HEK293 (cell line): Measurements from ENCODE around the gene TAGLN.

Source experiments
- CTCF ChIA-PET: fragments of 350-600 bp; formaldehyde crosslinking; extraction: SDS; loops from one replicate; lab custom pipeline; 2021; ENCODE audit warnings: antibody characterized with exemption; lab: Yijun Ruan, JAX
- POLR2A ChIA-PET: fragments of 300-600 bp; formaldehyde crosslinking; extraction: SDS; loops from one replicate; lab custom pipeline; 2020; ENCODE audit warnings: antibody characterized with exemption, inconsistent platforms; lab: Yijun Ruan, JAX
- H3K27ac ChIP-seq: fragments of 200-500 bp; sonication (Bioruptor generic); 2 replicates; pipeline ENCODE4 v1.5.1; 2014; ENCODE audit warnings: low read depth, low read length, control low read depth, inconsistent platforms; ENCODE audit errors: extremely low read depth
- H3K36me3 ChIP-seq, 2 experiments: fragments of 200-500 bp in 1 of 2; sonication (Bioruptor generic) in 1 of 2; 1 replicate in 1 of 2; 2 replicates in 1 of 2; pipeline ENCODE4 v1.5.1; 2014 to 2017; ENCODE audit warnings: inconsistent platforms in 2 of 2, low read length in 2 of 2; ENCODE audit not compliant: control insufficient read depth in 2 of 2, insufficient read depth in 1 of 2
- H3K4me1 ChIP-seq: fragments of 200-500 bp; sonication (Bioruptor generic); 2 replicates; pipeline ENCODE4 v1.5.1; 2014; ENCODE audit warnings: mild to moderate bottlenecking, low read length, inconsistent platforms; ENCODE audit not compliant: control insufficient read depth, insufficient read depth
- H3K4me3 ChIP-seq: 2 replicates; pipeline ENCODE4 v1.5.1; 2011; ENCODE audit warnings: low read depth, mild to moderate bottlenecking, control low read depth, low read length, moderate library complexity
- H3K9me3 ChIP-seq: fragments of 200-500 bp; sonication (Bioruptor generic); 2 replicates; pipeline ENCODE4 v1.5.1; 2014; ENCODE audit warnings: low read depth, low read length, inconsistent platforms; ENCODE audit not compliant: control insufficient read depth, insufficient read depth
- EGR2 ChIP-seq: fragments of 450-650 bp; formaldehyde crosslinking; IDR thresholded peaks from 2 replicates; pipeline ENCODE4 v1.5.1; 2016; ENCODE audit warnings: low read depth, missing biosample characterization, missing genetic modification characterization
- KLF9 ChIP-seq: fragments of 450-650 bp; formaldehyde crosslinking; IDR thresholded peaks from 2 replicates; pipeline ENCODE4 v1.5.1; 2016; ENCODE audit warnings: missing biosample characterization, missing genetic modification characterization, low read depth
- MEIS1 ChIP-seq: sonication (generic); formaldehyde crosslinking; IDR thresholded peaks from 2 replicates; pipeline ENCODE4 v1.8.1; 2022; ENCODE audit warnings: missing genetic modification reagents, mild to moderate bottlenecking, borderline replicate concordance
- OSR2 ChIP-seq: fragments of 450-650 bp; formaldehyde crosslinking; IDR thresholded peaks from 2 replicates; pipeline ENCODE4 v1.5.1; 2016; ENCODE audit warnings: missing biosample characterization, missing genetic modification characterization
- TRIM28 ChIP-seq: IDR thresholded peaks from 2 replicates; pipeline ENCODE4 v1.6.1; 2011; ENCODE audit warnings: low read length, control low read depth, borderline replicate concordance
- ZBTB17 ChIP-seq: fragments of 450-650 bp; formaldehyde crosslinking; IDR thresholded peaks from 2 replicates; pipeline ENCODE4 v1.5.1; 2016; ENCODE audit warnings: missing biosample characterization, missing genetic modification characterization
- ZNF133 ChIP-seq: fragments of 450-650 bp; formaldehyde crosslinking; IDR thresholded peaks from 2 replicates; pipeline ENCODE4 v1.5.1; 2016; ENCODE audit warnings: missing biosample characterization, missing genetic modification characterization
- ZNF16 ChIP-seq: fragments of 450-650 bp; formaldehyde crosslinking; IDR thresholded peaks from 2 replicates; pipeline ENCODE4 v1.5.1; 2016; ENCODE audit warnings: low read depth, missing biosample characterization, missing genetic modification characterization
- ZNF223 ChIP-seq: fragments of 450-650 bp; formaldehyde crosslinking; IDR thresholded peaks from 2 replicates; pipeline ENCODE4 v1.5.1; 2016; ENCODE audit warnings: missing biosample characterization, missing genetic modification characterization
- ZNF560 ChIP-seq: fragments of 450-650 bp; formaldehyde crosslinking; IDR thresholded peaks from 2 replicates; pipeline ENCODE4 v1.5.1; 2017; ENCODE audit warnings: missing biosample characterization, missing genetic modification characterization, borderline replicate concordance
- ZNF624 ChIP-seq: fragments of 450-650 bp; formaldehyde crosslinking; IDR thresholded peaks from 2 replicates; pipeline ENCODE4 v1.5.1; 2017; ENCODE audit warnings: missing biosample characterization, missing genetic modification characterization
- ZNF654 ChIP-seq: fragments of 450-650 bp; formaldehyde crosslinking; IDR thresholded peaks from 2 replicates; pipeline ENCODE4 v1.5.1; 2016; ENCODE audit warnings: low read depth, missing biosample characterization, missing genetic modification characterization
- ZNF670 ChIP-seq: fragments of 450-650 bp; formaldehyde crosslinking; IDR thresholded peaks from 2 replicates; pipeline ENCODE4 v1.5.1; 2016; ENCODE audit warnings: missing biosample characterization, missing genetic modification characterization, low read depth
- ZNF776 ChIP-seq: fragments of 450-650 bp; formaldehyde crosslinking; IDR thresholded peaks from 2 replicates; pipeline ENCODE4 v1.5.0; 2017; ENCODE audit warnings: missing biosample characterization, missing genetic modification characterization, borderline replicate concordance
- ZNF843 ChIP-seq: fragments of 450-650 bp; formaldehyde crosslinking; IDR thresholded peaks from 2 replicates; pipeline ENCODE4 v1.5.1; 2016; ENCODE audit warnings: missing biosample characterization, missing genetic modification characterization
- ZSCAN23 ChIP-seq: fragments of 450-650 bp; formaldehyde crosslinking; IDR thresholded peaks from 2 replicates; pipeline ENCODE4 v1.5.1; 2016; ENCODE audit warnings: missing biosample characterization, missing genetic modification characterization
- ZXDB ChIP-seq: fragments of 450-650 bp; formaldehyde crosslinking; IDR thresholded peaks from 2 replicates; pipeline ENCODE4 v1.5.1; 2016; ENCODE audit warnings: missing biosample characterization, missing genetic modification characterization
- TF ChIP-seq, protein P1 (sequence below): fragments of 450-650 bp; IDR thresholded peaks from 2 replicates; pipeline ENCODE4 v1.5.1; 2018; ENCODE audit warnings: missing biosample characterization, missing genetic modification characterization

TAGLN gene

DNA sequence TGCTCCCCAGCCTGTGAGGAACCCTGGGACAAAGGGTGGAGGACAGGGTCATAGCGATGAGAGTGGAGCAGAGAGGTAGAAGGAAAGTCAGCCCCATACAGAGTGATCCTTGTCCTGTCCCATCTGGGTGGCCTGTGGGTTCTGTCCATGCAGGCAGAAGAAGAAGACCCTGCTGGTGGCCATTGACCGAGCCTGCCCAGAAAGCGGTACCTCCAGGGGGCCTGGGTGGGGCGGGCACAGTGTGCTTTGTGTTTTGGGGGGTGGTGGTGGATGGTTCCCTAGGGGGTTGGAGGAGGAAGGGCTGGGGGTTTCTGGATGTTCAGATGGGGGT is 12.8 kb upstream of the TAGLN start (continued):
- TF ChIP-seq ZNF843 (tag by site-specific recombination), result no peak
- TF ChIP-seq ZSCAN23 (tag by site-specific recombination), result no peak

DNA sequence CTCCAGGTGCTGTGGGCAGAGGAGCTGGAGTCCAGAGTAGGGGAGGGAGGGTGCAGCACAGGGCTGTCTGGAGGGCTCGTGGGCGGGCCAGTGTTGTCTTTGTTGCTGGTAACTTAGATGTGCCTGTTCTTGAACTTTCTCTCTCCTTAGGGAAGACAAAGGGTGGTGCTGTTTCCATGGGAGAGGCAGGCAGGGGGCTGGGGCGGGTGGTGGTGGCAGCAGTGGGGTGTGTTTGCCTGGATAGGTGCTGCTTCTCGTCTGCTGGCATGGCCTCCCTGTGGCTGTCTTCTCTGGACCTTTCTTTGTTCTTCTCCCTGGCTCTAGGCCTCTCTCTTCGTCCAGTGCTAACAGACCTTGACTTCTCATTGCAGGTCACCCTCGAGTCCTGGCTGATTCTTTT is 12.2 kb upstream of the TAGLN start:
- no peaks in the 10 kb centered on the region for H3K9me3 ChIP-seq
- TF ChIP-seq ZXDB (tag by site-specific recombination), result no peak
- TF ChIP-seq ZBTB17 (tag by site-specific recombination), result no peak
- TF ChIP-seq EGR2 (tag by site-specific recombination), result 0 out of 2 replicates have a peak, but pooled peaks have one; percentile 22
- H3K4me1 ChIP-seq, result no peaks in the 10 kb centered on the region
- CTCF ChIA-PET, result no interaction called here
- no peak overlapping the region for H3K4me3 ChIP-seq
- POLR2A ChIA-PET, result interaction anchor here (1.0 kb wide), 1 partner anchor 8 kb away, joined by 3 read pairs; the partner anchor contains the start of gene SIDT2
- peaks cover 0 to 79% of the 10 kb centered on the region in 2 experiments; a peak in 1 of 3 replicates for H3K36me3 ChIP-seq
- no peak overlapping the region for H3K27ac ChIP-seq

GRCh38 chr11:117187428-117187798 is 11.8 kb upstream of the TAGLN start:
- Histone ChIP-seq H3K4me1 (no peaks in the 10 kb centered on the region), H3K4me3 (no peak overlapping the region), H3K36me3 (peaks cover 0 to 79% of the 10 kb centered on the region in 2 experiments; a peak in 1 of 3 replicates), H3K9me3 (no peaks in the 10 kb centered on the region), H3K27ac (no peak overlapping the region)
- POLR2A ChIA-PET, result interaction anchor here (1.0 kb wide), 1 partner anchor 9 kb away, joined by 3 read pairs; the partner anchor contains the start of gene SIDT2
- TF ChIP-seq MEIS1 (CRISPR knock-in tag) (no peak), OSR2 (tag by site-specific recombination) (no peak), ZNF654 (no peak), ZNF133 (no peak), ZNF624 (tag by site-specific recombination) (no peak), ZNF223 (tag by site-specific recombination) (no peak), TRIM28 (no peak), ZNF776 (tag by site-specific recombination) (no peak)
- CTCF ChIA-PET, result no interaction called here

GRCh38 chr11:117187799-117188481 is 11.2 kb upstream of the TAGLN start:
- H3K4me3 ChIP-seq, result no peak overlapping the region
- peaks cover 0 to 79% of the 10 kb centered on the region in 2 experiments; a peak in 1 of 3 replicates for H3K36me3 ChIP-seq
- H3K27ac ChIP-seq, result no peak overlapping the region
- POLR2A ChIA-PET, result no interaction called here
- no peaks in the 10 kb centered on the region for H3K4me1 ChIP-seq
- CTCF ChIA-PET, result interaction anchor here (1.1 kb wide), 1 partner anchor 34 kb away, joined by 3 read pairs; no protein-coding TSS in a partner anchor
- no peak for TF ChIP-seq KLF9 (tag by site-specific recombination)
- TF ChIP-seq ZNF670, result no peak
- no peak for TF ChIP-seq ZNF560 (tag by site-specific recombination)
- no peak for TF ChIP-seq ZNF16 (tag by site-specific recombination)
- TF ChIP-seq, protein P1, sequence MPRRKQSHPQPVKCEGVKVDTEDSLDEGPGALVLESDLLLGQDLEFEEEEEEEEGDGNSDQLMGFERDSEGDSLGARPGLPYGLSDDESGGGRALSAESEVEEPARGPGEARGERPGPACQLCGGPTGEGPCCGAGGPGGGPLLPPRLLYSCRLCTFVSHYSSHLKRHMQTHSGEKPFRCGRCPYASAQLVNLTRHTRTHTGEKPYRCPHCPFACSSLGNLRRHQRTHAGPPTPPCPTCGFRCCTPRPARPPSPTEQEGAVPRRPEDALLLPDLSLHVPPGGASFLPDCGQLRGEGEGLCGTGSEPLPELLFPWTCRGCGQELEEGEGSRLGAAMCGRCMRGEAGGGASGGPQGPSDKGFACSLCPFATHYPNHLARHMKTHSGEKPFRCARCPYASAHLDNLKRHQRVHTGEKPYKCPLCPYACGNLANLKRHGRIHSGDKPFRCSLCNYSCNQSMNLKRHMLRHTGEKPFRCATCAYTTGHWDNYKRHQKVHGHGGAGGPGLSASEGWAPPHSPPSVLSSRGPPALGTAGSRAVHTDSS (tag by site-specific recombination), result no peak
- no peaks in the 10 kb centered on the region for H3K9me3 ChIP-seq
